ENCODE data around the gene NLGN2.

Gene NLGN2

GRCh38 chr17:7463372-7463846, 55.8 kb downstream of the NLGN2 start:
- Mint-ChIP-seq H3K27ac (no peak overlapping the region), H3K4me3 (no peak overlapping the region)
- CTCF ChIA-PET: no interaction called here

GRCh38 chr17:7464081-7464480, 56.4 kb downstream of the NLGN2 start:
- peaks cover 31% of the 10 kb centered on the region for H3K36me3 Mint-ChIP-seq
- no peak overlapping the region for H3K27ac Mint-ChIP-seq
- H3K4me1 Mint-ChIP-seq: peaks cover 8% of the 10 kb centered on the region
- CTCF ChIA-PET: no interaction called here
- no peak for DNase-seq
- no peak overlapping the region for H3K4me3 Mint-ChIP-seq
- H3K27me3 Mint-ChIP-seq: no peaks in the 10 kb centered on the region
- H3K9me3 Mint-ChIP-seq: no peaks in the 10 kb centered on the region

More at GRCh38 chr17:7463372-7463846, 55.8 kb downstream of the NLGN2 start:
- no peak for DNase-seq
- H3K27me3 Mint-ChIP-seq: no peaks in the 10 kb centered on the region
- no peaks in the 10 kb centered on the region for H3K9me3 Mint-ChIP-seq
- peaks cover 37% of the 10 kb centered on the region for H3K36me3 Mint-ChIP-seq
- H3K4me1 Mint-ChIP-seq: peaks cover 12% of the 10 kb centered on the region

- DNase-seq: no peak
- H3K27ac Mint-ChIP-seq: no peak overlapping the region
- H3K36me3 Mint-ChIP-seq: peaks cover 20% of the 10 kb centered on the region
- no peaks in the 10 kb centered on the region for H3K27me3 Mint-ChIP-seq
- CTCF ChIA-PET: interaction anchor here (1.3 kb wide), 1 partner anchor 95 kb away, joined by 3 read pairs; no protein-coding TSS in a partner anchor
- no peak overlapping the region for H3K4me3 Mint-ChIP-seq
- H3K9me3 Mint-ChIP-seq: no peaks in the 10 kb centered on the region
- peaks cover 6% of the 10 kb centered on the region for H3K4me1 Mint-ChIP-seq
Measured at GRCh38 chr17:7465597-7466275, 58.1 kb downstream of the NLGN2 start.

- H3K27ac Mint-ChIP-seq: no peak overlapping the region
- H3K36me3 Mint-ChIP-seq: peaks cover 17% of the 10 kb centered on the region
- CTCF ChIA-PET: interaction anchor here (1.3 kb wide), 1 partner anchor 94 kb away, joined by 3 read pairs; no protein-coding TSS in a partner anchor
- no peak overlapping the region for H3K4me3 Mint-ChIP-seq
- H3K9me3 Mint-ChIP-seq: no peaks in the 10 kb centered on the region
- H3K4me1 Mint-ChIP-seq: peaks cover 8% of the 10 kb centered on the region
- no peaks in the 10 kb centered on the region for H3K27me3 Mint-ChIP-seq
- DNase-seq: no peak
Measured at GRCh38 chr17:7466318-7466638, 58.6 kb downstream of the NLGN2 start.

GRCh38 chr17:7466639-7467341, 59.1 kb downstream of the NLGN2 start:
- CTCF ChIA-PET: interaction anchor here (1.3 kb wide), 1 partner anchor 94 kb away, joined by 3 read pairs; no protein-coding TSS in a partner anchor
- no peak overlapping the region for H3K4me3 Mint-ChIP-seq
- H3K27ac Mint-ChIP-seq: no peak overlapping the region
- H3K4me1 Mint-ChIP-seq: peaks cover 13% of the 10 kb centered on the region
- no peaks in the 10 kb centered on the region for H3K27me3 Mint-ChIP-seq
- H3K36me3 Mint-ChIP-seq: peaks cover 15% of the 10 kb centered on the region
- no peaks in the 10 kb centered on the region for H3K9me3 Mint-ChIP-seq
- no peak for DNase-seq

GRCh38 chr17:7467498-7467897, 59.9 kb downstream of the NLGN2 start:
- H3K36me3 Mint-ChIP-seq: peaks cover 15% of the 10 kb centered on the region
- H3K27me3 Mint-ChIP-seq: no peaks in the 10 kb centered on the region
- CTCF ChIA-PET: no interaction called here
- H3K4me1 Mint-ChIP-seq: peaks cover 18% of the 10 kb centered on the region
- H3K9me3 Mint-ChIP-seq: no peaks in the 10 kb centered on the region
- H3K27ac Mint-ChIP-seq: no peak overlapping the region
- DNase-seq: no peak
- no peak overlapping the region for H3K4me3 Mint-ChIP-seq

- peaks cover 12% of the 10 kb centered on the region for H3K36me3 Mint-ChIP-seq
- no peaks in the 10 kb centered on the region for H3K27me3 Mint-ChIP-seq
- H3K27ac Mint-ChIP-seq: no peak overlapping the region
- H3K9me3 Mint-ChIP-seq: no peaks in the 10 kb centered on the region
- peaks cover 18% of the 10 kb centered on the region for H3K4me1 Mint-ChIP-seq
- H3K4me3 Mint-ChIP-seq: no peak overlapping the region
- CTCF ChIA-PET: no interaction called here
- no peak for DNase-seq
Measured at GRCh38 chr17:7468290-7468689, 60.6 kb downstream of the NLGN2 start.

- no peak for DNase-seq
- H3K36me3 Mint-ChIP-seq: peaks cover 8% of the 10 kb centered on the region
- H3K9me3 Mint-ChIP-seq: no peaks in the 10 kb centered on the region
- H3K4me1 Mint-ChIP-seq: peaks cover 22% of the 10 kb centered on the region
- CTCF ChIA-PET: no interaction called here
- H3K4me3 Mint-ChIP-seq: no peak overlapping the region
- H3K27me3 Mint-ChIP-seq: no peaks in the 10 kb centered on the region
- no peak overlapping the region for H3K27ac Mint-ChIP-seq
Measured at GRCh38 chr17:7468804-7469389, 61.3 kb downstream of the NLGN2 start.

Measured in activated naive CD4-positive, alpha-beta T cell treated with anti-CD3 and anti-CD28 coated beads, Interleukin-2, amount 10 ng/mL, durations not matched to agents 7 days and 5 days (primary cell).